ENCODE measurements around the gene EMC6.

Gene EMC6

GRCh38 chr17:3668279-3669084 is at the start of gene EMC6, which contains the start of gene TAX1BP3:
EMC6 (plus strand) TSS chr17:3668812; CDS start chr17:3669147, 335 bp downstream.
TAX1BP3 (minus strand) TSS chr17:3668578; CDS start chr17:3668526, 52 bp downstream.
- ATAC-seq (peak; percentile 95), DNase-seq (peak; percentile 100)

GRCh38 chr17:3621146-3621720 is 47.4 kb upstream of the EMC6 start:
- DNase-seq (no peak), ATAC-seq (no peak)

- DNase-seq (no peak), ATAC-seq (no peak)
Measured at GRCh38 chr17:3622977-3623594, 45.5 kb upstream of the EMC6 start.

- ATAC-seq (no peak), DNase-seq (no peak)
Measured at GRCh38 chr17:3626831-3627768, 41.5 kb upstream of the EMC6 start.

- no peak for ATAC-seq
- no peak for DNase-seq
Measured at GRCh38 chr17:3627769-3628167, 40.8 kb upstream of the EMC6 start.

- no peak for DNase-seq
- no peak for ATAC-seq
Measured at GRCh38 chr17:3630781-3631180, 37.8 kb upstream of the EMC6 start.

GRCh38 chr17:3632287-3632686 is 36.3 kb upstream of the EMC6 start:
- DNase-seq (no peak), ATAC-seq (no peak)

GRCh38 chr17:3635474-3636153 is 33.0 kb upstream of the EMC6 start:
- peak; percentile 11 for ATAC-seq
- DNase-seq = no peak

- peak; percentile 95 for DNase-seq
Measured at GRCh38 chr17:3636154-3636907, 32.3 kb upstream of the EMC6 start, which contains the start of the genes CTNS and SHPK. CTNS (plus strand) TSS chr17:3636760; CDS start chr17:3640207, 3,447 bp downstream. SHPK (minus strand) TSS chr17:3636250; CDS start chr17:3636219, 31 bp downstream.

GRCh38 chr17:3636908-3637373 is 31.7 kb upstream of the EMC6 start:
- ATAC-seq = no peak
- DNase-seq = no peak

More at GRCh38 chr17:3636154-3636907, 32.3 kb upstream of the EMC6 start, which contains the start of the genes CTNS and SHPK:
- peak; percentile 96 for ATAC-seq

- DNase-seq (peak; percentile 52), ATAC-seq (peak; percentile 26)
Measured at GRCh38 chr17:3639981-3640596, 28.5 kb upstream of the EMC6 start.

GRCh38 chr17:3641014-3641413 is 27.6 kb upstream of the EMC6 start:
- DNase-seq (no peak), ATAC-seq (no peak)

GRCh38 chr17:3641717-3642486 is 26.7 kb upstream of the EMC6 start:
- DNase-seq (no peak), ATAC-seq (no peak)

- DNase-seq (peak; percentile 30), ATAC-seq (peak; percentile 72)
Measured at GRCh38 chr17:3643889-3644349, 24.7 kb upstream of the EMC6 start.

- ATAC-seq (no peak), DNase-seq (no peak)
Measured at GRCh38 chr17:3645310-3645709, 23.3 kb upstream of the EMC6 start.

- no peak for DNase-seq
- no peak for ATAC-seq
Measured at GRCh38 chr17:3647251-3647650, 21.4 kb upstream of the EMC6 start.

- ATAC-seq (peak; percentile 36), DNase-seq (peak; percentile 54)
Measured at GRCh38 chr17:3647769-3648555, 20.6 kb upstream of the EMC6 start.

- ATAC-seq (no peak), DNase-seq (no peak)
Measured at GRCh38 chr17:3655766-3656165, 12.8 kb upstream of the EMC6 start.

Measured in stimulated activated naive CD8-positive, alpha-beta T cell treated with anti-CD3 and anti-CD28 coated beads, Interleukin-15, Interleukin-2, amounts not matched to agents 100 U/mL and 50 U/mL, for 24 hours (primary cell).